ENCODE measurements around the gene CXCR2.

The CXCR2 gene

DNA sequence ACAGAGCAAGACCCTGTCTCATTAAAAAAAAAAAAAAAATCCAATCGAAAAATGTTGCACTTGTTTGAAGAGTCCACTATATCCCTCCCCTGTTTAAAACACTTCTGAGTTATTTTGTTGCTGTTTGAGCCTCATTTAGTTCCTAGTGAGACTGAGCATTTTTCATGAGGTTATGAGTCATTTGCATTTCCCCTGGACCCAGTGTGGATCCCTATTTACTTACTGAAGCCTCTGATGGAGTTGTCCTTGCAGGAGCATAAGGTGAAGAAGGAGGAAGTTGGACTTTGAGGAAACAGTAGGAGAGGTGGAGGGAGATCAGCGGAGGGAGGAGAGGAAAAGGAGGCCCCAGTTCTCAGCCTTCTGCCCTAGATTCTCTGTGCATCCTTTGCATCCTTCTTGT lies 35.8 kb downstream of the CXCR2 start:
- no peaks in the 10 kb centered on the region for H3F3A ChIP-seq (ENCODE audit: control insufficient read depth, insufficient read depth)
- peaks cover 2% of the 10 kb centered on the region for H3K4me1 ChIP-seq (ENCODE audit: control insufficient read depth, low read length)
- no peaks in the 10 kb centered on the region for H3K9me2 ChIP-seq (replicated peaks; ENCODE audit: control insufficient read depth, low read length)
- H3K27me3 ChIP-seq (ENCODE audit: control insufficient read depth, low read length): peaks cover 19% of the 10 kb centered on the region
- no peak overlapping the region for H3K27ac ChIP-seq (ENCODE audit: low read depth, low read length)
- H3K36me3 ChIP-seq (ENCODE audit: control insufficient read depth, low read length): no peaks in the 10 kb centered on the region
- H4K20me1 ChIP-seq (ENCODE audit: control insufficient read depth, insufficient read depth, low read depth, low read length): no peaks in the 10 kb centered on the region
- H3K79me2 ChIP-seq (ENCODE audit: control insufficient read depth, low read length): no peaks in the 10 kb centered on the region
- TF ChIP-seq, protein P1, sequence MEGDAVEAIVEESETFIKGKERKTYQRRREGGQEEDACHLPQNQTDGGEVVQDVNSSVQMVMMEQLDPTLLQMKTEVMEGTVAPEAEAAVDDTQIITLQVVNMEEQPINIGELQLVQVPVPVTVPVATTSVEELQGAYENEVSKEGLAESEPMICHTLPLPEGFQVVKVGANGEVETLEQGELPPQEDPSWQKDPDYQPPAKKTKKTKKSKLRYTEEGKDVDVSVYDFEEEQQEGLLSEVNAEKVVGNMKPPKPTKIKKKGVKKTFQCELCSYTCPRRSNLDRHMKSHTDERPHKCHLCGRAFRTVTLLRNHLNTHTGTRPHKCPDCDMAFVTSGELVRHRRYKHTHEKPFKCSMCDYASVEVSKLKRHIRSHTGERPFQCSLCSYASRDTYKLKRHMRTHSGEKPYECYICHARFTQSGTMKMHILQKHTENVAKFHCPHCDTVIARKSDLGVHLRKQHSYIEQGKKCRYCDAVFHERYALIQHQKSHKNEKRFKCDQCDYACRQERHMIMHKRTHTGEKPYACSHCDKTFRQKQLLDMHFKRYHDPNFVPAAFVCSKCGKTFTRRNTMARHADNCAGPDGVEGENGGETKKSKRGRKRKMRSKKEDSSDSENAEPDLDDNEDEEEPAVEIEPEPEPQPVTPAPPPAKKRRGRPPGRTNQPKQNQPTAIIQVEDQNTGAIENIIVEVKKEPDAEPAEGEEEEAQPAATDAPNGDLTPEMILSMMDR (IDR thresholded peaks at IDR 0.05; ENCODE audit: low read depth, low read length, poor library complexity, severe bottlenecking): no peak
- no peak for TF ChIP-seq EZH2phosphoT487 (IDR thresholded peaks at IDR 0.05; ENCODE audit: borderline replicate concordance, low read length)
- H3K4me3 ChIP-seq (ENCODE audit: low read length): no peak overlapping the region
- H3K9me3 ChIP-seq (ENCODE audit: control insufficient read depth, insufficient read depth, low read length): no peaks in the 10 kb centered on the region
- no peak overlapping the region for H3K4me2 ChIP-seq (ENCODE audit: low read length)

DNA sequence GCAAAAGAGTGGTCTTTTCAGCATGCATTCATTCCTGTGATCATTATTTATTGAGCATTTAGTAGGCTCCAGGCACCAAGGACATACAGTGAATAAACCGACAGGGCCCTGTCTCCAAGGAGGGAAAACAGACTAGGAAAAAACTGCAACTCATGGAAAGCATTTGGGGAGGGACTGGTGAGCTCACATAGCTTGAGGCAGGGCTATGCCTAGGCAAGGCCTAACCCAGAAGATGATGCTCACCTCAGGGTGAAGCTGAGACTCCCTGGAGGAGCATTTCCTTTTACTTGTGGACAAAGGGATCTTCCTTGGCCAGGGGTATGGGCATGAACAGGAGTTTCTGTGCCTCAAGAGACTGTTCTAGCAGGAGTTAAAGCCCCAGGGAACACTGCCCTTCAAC lies 37.0 kb downstream of the CXCR2 start:
- Histone ChIP-seq H3K4me1 (ENCODE audit: control insufficient read depth, low read length) (peaks cover 8% of the 10 kb centered on the region), H3K4me3 (ENCODE audit: low read length) (no peak overlapping the region), H3F3A (ENCODE audit: control insufficient read depth, insufficient read depth) (no peaks in the 10 kb centered on the region), H3K36me3 (ENCODE audit: control insufficient read depth, low read length) (no peaks in the 10 kb centered on the region), H3K27ac (ENCODE audit: low read depth, low read length) (no peak overlapping the region), H3K79me2 (ENCODE audit: control insufficient read depth, low read length) (no peaks in the 10 kb centered on the region), H3K4me2 (ENCODE audit: low read length) (no peak overlapping the region), H3K9me3 (ENCODE audit: control insufficient read depth, insufficient read depth, low read length) (no peaks in the 10 kb centered on the region), H4K20me1 (ENCODE audit: control insufficient read depth, insufficient read depth, low read depth, low read length) (no peaks in the 10 kb centered on the region), H3K9me2 (replicated peaks; ENCODE audit: control insufficient read depth, low read length) (no peaks in the 10 kb centered on the region), H3K27me3 (ENCODE audit: control insufficient read depth, low read length) (peaks cover 19% of the 10 kb centered on the region)
- TF ChIP-seq, protein P1 (IDR thresholded peaks at IDR 0.05; ENCODE audit: low read depth, low read length, poor library complexity, severe bottlenecking): no peak
- no peak for TF ChIP-seq EZH2phosphoT487 (IDR thresholded peaks at IDR 0.05; ENCODE audit: borderline replicate concordance, low read length)

- Histone ChIP-seq H4K20me1 (ENCODE audit: control insufficient read depth, insufficient read depth, low read depth, low read length) (no peaks in the 10 kb centered on the region), H3K79me2 (ENCODE audit: control insufficient read depth, low read length) (no peaks in the 10 kb centered on the region), H3K27me3 (ENCODE audit: control insufficient read depth, low read length) (peaks cover 20% of the 10 kb centered on the region), H3F3A (ENCODE audit: control insufficient read depth, insufficient read depth) (no peaks in the 10 kb centered on the region), H3K9me3 (ENCODE audit: control insufficient read depth, insufficient read depth, low read length) (no peaks in the 10 kb centered on the region), H3K36me3 (ENCODE audit: control insufficient read depth, low read length) (no peaks in the 10 kb centered on the region), H3K9me2 (replicated peaks; ENCODE audit: control insufficient read depth, low read length) (no peaks in the 10 kb centered on the region), H3K4me2 (ENCODE audit: low read length) (no peak within 1 kb of the TSS), H3K4me1 (ENCODE audit: control insufficient read depth, low read length) (peaks cover 18% of the 10 kb centered on the region), H3K27ac (ENCODE audit: low read depth, low read length) (no peak within 1 kb of the TSS), H3K4me3 (ENCODE audit: low read length) (no peak within 1 kb of the TSS)
- TF ChIP-seq, protein P1 (IDR thresholded peaks at IDR 0.05; ENCODE audit: low read depth, low read length, poor library complexity, severe bottlenecking): peak; percentile 31
- no peak for TF ChIP-seq EZH2phosphoT487 (IDR thresholded peaks at IDR 0.05; ENCODE audit: borderline replicate concordance, low read length)
Measured at GRCh38 chr2:218166791-218167190, 41.0 kb downstream of the CXCR2 start, which contains the start of gene CXCR1. Gene CXCR1 (minus strand): TSS chr2:218166962. CDS start chr2:218165211, 1,751 bp downstream.
